ENCODE results near the gene ITGA11.

ITGA11 gene

GRCh38 chr15:68318931-68319909, 112.7 kb downstream of the ITGA11 start:
- DNase-seq: no peak

- no peak for DNase-seq
Observed at GRCh38 chr15:68318008-68318835, 113.7 kb downstream of the ITGA11 start.

GRCh38 chr15:68317281-68318007, 114.5 kb downstream of the ITGA11 start:
- no peak for DNase-seq

- no peak for DNase-seq
Observed at GRCh38 chr15:68316061-68316804, 115.7 kb downstream of the ITGA11 start.

- DNase-seq: no peak
Observed at GRCh38 chr15:68315495-68316031, 116.4 kb downstream of the ITGA11 start.

GRCh38 chr15:68315035-68315434, 116.9 kb downstream of the ITGA11 start:
- no peak for DNase-seq

GRCh38 chr15:68314563-68314962, 117.4 kb downstream of the ITGA11 start:
- DNase-seq: no peak

GRCh38 chr15:68313501-68314410, 118.2 kb downstream of the ITGA11 start:
- no peak for DNase-seq

- DNase-seq: no peak
Observed at GRCh38 chr15:68312701-68313204, 119.2 kb downstream of the ITGA11 start.

- DNase-seq: no peak
Observed at GRCh38 chr15:68311859-68312557, 120.0 kb downstream of the ITGA11 start.

GRCh38 chr15:68311464-68311835, 120.5 kb downstream of the ITGA11 start:
- no peak for DNase-seq

GRCh38 chr15:68310804-68311463, 121.0 kb downstream of the ITGA11 start:
- DNase-seq: no peak

- DNase-seq: no peak
Observed at GRCh38 chr15:68310178-68310803, 121.7 kb downstream of the ITGA11 start.

GRCh38 chr15:68309024-68309423, 122.9 kb downstream of the ITGA11 start:
- no peak for DNase-seq

GRCh38 chr15:68307131-68307928, 124.6 kb downstream of the ITGA11 start:
- DNase-seq: no peak

- no peak for DNase-seq
Observed at GRCh38 chr15:68305420-68305871, 126.5 kb downstream of the ITGA11 start.

- no peak for DNase-seq
Observed at GRCh38 chr15:68304589-68305337, 127.2 kb downstream of the ITGA11 start.

Data from CD4-positive, alpha-beta T cell treated with Interleukin-12 subunit alpha and Interleukin-12 subunit beta, for 1 hour (primary cell).